ENCODE results near the gene CDH22. TPM values are rescaled to one million over a fixed set of nuclear protein-coding genes. Genes with fewer than 3 reads are reported as not detected.

The CDH22 gene
- total RNA-seq, 1 donor from 2014 or later: 1.7 TPM

DNA sequence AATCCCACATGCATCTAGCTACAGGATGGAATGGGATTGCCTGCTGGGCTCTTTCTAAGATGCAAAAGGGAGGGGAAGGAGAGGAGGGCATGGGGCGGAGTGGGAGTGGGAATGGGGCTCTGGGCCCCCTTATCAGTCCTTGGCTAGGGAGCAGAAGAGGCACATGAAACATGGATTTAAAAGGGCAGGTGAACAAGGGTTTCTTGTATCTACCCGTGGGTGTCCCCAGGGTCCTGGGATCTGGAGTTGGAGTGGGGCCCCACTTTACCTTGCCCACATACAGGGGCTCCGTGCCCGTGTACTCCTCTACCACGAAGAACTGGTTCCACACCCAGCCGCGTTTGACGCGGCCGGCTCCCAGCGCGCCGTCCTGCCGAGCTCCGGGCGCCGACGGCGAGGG is 57.5 kb downstream of the CDH22 start:
- intact Hi-C loops (cut with DNase I): no loop called here
- no peak overlapping the region for H3K4me3 ChIP-seq
- DNase-seq (ENCODE audit: extremely low spot score in 2 of 2): no peak
- no peak overlapping the region for H3K27ac ChIP-seq
- H3K27me3 ChIP-seq: no peaks in the 10 kb centered on the region
- no peaks in the 10 kb centered on the region for H3K36me3 ChIP-seq
- H3K4me1 ChIP-seq: peaks cover 6% of the 10 kb centered on the region
- TF ChIP-seq CTCF (IDR thresholded peaks at IDR 0.05): no peak
- no peak for TF ChIP-seq POLR2AphosphoS5 (IDR thresholded peaks at IDR 0.05; ENCODE audit: insufficient read depth in 1 of 2, low read depth in 1 of 2)
- TF ChIP-seq POLR2A (IDR thresholded peaks at IDR 0.05): no peak
- no peaks in the 10 kb centered on the region for H3K9me3 ChIP-seq

DNA sequence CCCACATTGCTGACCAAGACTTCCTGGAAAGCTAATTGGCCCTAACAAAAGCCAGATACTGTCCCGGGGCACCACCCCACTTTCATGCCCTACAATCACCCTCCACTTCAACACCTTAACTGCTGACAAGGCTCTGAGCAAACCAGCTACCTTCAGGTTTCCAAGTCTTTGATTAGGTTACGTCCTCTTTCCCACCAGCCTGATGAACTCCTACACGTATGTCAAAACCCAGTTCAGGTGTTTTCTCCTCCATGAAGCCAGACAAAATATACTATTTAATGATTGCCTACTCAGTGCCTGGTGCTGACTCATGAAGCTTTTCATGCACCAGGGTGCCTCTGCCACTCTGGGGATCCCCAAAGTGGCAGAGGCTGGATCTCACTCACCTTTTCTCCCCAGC is 58.6 kb downstream of the CDH22 start:
- no peak overlapping the region for H3K27ac ChIP-seq
- no peaks in the 10 kb centered on the region for H3K4me1 ChIP-seq
- H3K36me3 ChIP-seq: no peaks in the 10 kb centered on the region
- no peaks in the 10 kb centered on the region for H3K9me3 ChIP-seq
- TF ChIP-seq POLR2AphosphoS5 (IDR thresholded peaks at IDR 0.05; ENCODE audit: insufficient read depth in 1 of 2, low read depth in 1 of 2) (no peak), POLR2A (IDR thresholded peaks at IDR 0.05) (no peak), CTCF (IDR thresholded peaks at IDR 0.05) (no peak)
- no peak for DNase-seq (ENCODE audit: extremely low spot score in 2 of 2)
- H3K4me3 ChIP-seq: no peak overlapping the region
- no peaks in the 10 kb centered on the region for H3K27me3 ChIP-seq
- intact Hi-C loops (cut with DNase I): no loop called here

DNA sequence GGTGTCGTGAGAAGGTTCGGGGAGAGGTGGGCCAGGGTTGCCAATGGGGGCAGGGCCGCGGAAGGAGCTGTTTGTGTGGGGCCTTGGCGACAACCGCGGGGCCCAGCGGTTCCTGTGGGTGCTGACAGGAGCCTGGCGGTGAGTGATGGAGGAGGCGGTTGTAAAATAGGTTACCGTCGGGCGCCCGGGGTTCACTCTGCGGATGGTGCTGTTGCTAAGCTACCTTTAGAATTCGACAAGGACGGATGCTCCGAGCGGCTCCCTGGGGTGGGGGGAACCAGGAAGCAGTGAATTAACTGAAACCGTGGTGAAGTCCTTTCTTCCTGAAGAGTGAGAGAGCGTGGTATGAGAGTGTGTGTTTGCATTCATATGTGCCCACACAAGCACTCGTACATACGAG is 61.7 kb downstream of the CDH22 start:
- Histone ChIP-seq H3K4me1 (no peaks in the 10 kb centered on the region), H3K27me3 (no peaks in the 10 kb centered on the region), H3K9me3 (no peaks in the 10 kb centered on the region), H3K4me3 (no peak overlapping the region), H3K27ac (no peak overlapping the region), H3K36me3 (no peaks in the 10 kb centered on the region)
- TF ChIP-seq POLR2A (IDR thresholded peaks at IDR 0.05) (no peak), CTCF (IDR thresholded peaks at IDR 0.05) (no peak), POLR2AphosphoS5 (IDR thresholded peaks at IDR 0.05; ENCODE audit: insufficient read depth in 1 of 2, low read depth in 1 of 2) (no peak)
- intact Hi-C loops (cut with DNase I): no loop called here
- DNase-seq (ENCODE audit: extremely low spot score in 2 of 2): no peak

DNA sequence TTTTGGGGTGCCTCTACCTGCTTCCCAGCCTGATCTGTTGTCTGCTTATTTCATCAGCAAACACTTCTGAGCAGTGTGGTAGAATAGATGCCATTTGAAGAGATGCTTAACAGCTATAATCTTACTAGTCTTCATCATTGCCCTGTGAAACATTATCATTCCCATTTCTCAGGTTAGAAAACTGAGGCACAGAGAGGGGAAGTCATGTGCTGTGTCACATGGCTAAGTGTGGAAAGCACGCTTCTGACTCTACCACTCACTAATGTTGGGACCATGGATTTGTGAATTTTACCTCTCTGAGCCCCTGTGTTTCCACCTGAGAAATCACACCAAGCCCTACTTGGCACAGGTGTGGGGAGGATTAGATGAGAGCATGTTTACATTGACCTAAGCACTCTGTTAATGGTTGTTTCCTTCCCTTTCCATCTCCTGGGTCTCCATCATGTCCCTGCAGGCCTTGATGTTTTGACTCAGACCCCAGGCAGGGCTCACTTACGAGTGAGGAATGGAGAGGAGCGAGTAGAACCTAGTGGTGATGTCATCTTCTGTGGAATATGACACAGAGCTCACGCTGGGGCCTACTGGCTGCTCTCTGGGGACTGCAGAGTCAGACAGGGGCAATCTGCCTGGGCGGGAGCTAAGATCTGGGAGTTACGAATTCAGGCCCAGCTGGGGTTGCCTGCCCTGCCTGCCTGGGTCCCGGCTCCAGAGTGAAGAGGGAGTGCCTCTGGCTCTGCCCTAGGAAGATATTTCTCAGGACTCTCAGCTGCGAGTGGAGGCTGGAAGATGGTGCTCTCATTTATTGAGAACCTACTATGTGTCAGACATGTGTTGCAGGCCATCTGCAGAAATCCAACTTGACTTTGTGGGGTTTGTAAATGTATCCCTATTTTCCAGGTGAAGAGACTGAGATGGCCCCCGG is 64.3 kb downstream of the CDH22 start:
- DNase-seq (ENCODE audit: extremely low spot score in 2 of 2): no peak
- no peak for TF ChIP-seq CTCF (IDR thresholded peaks at IDR 0.05)
- TF ChIP-seq POLR2AphosphoS5 (IDR thresholded peaks at IDR 0.05; ENCODE audit: insufficient read depth in 1 of 2, low read depth in 1 of 2): no peak
- no peak for TF ChIP-seq POLR2A (IDR thresholded peaks at IDR 0.05)
- no peaks in the 10 kb centered on the region for H3K27me3 ChIP-seq

DNA sequence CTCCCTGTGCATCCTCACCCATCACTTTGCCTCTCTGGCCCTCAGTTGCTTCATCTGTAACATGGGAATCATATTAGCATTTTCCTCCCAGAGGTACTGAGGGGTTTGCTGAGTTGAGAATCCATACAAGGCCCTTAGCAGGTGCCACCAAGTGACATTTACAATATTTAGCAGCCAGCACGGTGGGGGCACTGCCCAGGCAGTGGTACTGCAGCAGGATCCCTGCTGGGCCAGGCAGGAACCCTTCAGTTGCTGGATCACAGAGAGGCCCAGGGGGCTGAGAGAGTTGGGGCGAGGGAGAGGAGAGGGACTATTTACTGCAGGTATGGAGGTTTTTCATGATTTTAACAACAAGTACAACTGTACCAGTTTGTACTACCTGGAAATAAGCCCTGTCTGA is 65.9 kb downstream of the CDH22 start:
- intact Hi-C loops (cut with DNase I): no loop called here
- Histone ChIP-seq H3K4me3 (no peak overlapping the region), H3K36me3 (no peaks in the 10 kb centered on the region), H3K27me3 (no peaks in the 10 kb centered on the region), H3K9me3 (no peaks in the 10 kb centered on the region), H3K4me1 (no peaks in the 10 kb centered on the region), H3K27ac (no peak overlapping the region)
- DNase-seq (ENCODE audit: extremely low spot score in 2 of 2): no peak
- TF ChIP-seq POLR2A (IDR thresholded peaks at IDR 0.05) (no peak), POLR2AphosphoS5 (IDR thresholded peaks at IDR 0.05; ENCODE audit: insufficient read depth in 1 of 2, low read depth in 1 of 2) (no peak), CTCF (IDR thresholded peaks at IDR 0.05) (no peak)

More for the DNA sequence above, 64.3 kb downstream of the CDH22 start:
- no peaks in the 10 kb centered on the region for H3K36me3 ChIP-seq
- intact Hi-C loops (cut with DNase I): no loop called here
- no peaks in the 10 kb centered on the region for H3K9me3 ChIP-seq
- H3K4me1 ChIP-seq: no peaks in the 10 kb centered on the region
- no peak overlapping the region for H3K4me3 ChIP-seq
- no peak overlapping the region for H3K27ac ChIP-seq
